ENCODE measurements around the gene HAUS8. TPM values are rescaled to one million over a fixed set of nuclear protein-coding genes. Genes with fewer than 3 reads are reported as not detected.

Gene HAUS8
- total and polyA plus RNA-seq, 2 donors (not counting 3 experiments of a cell fraction or from before 2014, with no cell fraction given): 9.6 to 30.3 TPM

DNA sequence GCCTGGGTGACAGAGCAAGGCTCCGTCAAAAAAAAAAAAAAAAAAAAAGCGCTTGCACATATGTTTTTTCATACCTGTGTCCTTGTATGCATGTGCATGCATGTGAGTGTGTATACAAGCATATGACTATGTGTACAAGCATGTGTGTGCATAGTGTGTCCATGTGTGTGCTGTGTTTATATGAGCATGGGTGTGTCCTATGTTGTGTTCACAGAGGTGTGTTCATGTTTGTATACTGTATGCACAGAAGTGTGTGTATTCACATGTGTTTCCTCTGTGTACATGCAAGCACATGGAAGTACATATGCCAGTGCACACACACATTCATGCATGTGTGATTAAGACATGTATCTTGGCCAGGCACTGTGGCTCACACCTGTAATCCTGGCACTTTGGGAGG is 17.4 kb upstream of the HAUS8 start:
- CTCF ChIA-PET: no interaction called here
- H3K27me3 ChIP-seq (ENCODE audit: control insufficient read depth in 2 of 2, insufficient read depth in 2 of 2, low read length in 2 of 2): no peaks in the 10 kb centered on the region
- H3K9ac ChIP-seq (replicated peaks; ENCODE audit: extremely low read depth, insufficient read depth, low read length): no peak overlapping the region
- peaks cover 94% of the 10 kb centered on the region for H3K79me2 ChIP-seq (ENCODE audit: control insufficient read depth, insufficient read depth, low read length)
- H3K4me1 ChIP-seq (ENCODE audit: control insufficient read depth, extremely low read depth, insufficient read depth, low read length): peaks cover 28% of the 10 kb centered on the region
- BruUV-seq (replicated peaks): no TSS peak
- H3K9me3 ChIP-seq (replicated peaks; ENCODE audit: control insufficient read depth, insufficient read depth, low read length): no peaks in the 10 kb centered on the region
- intact Hi-C loops (cut with micrococcal nuclease) (no loop called here), dilution Hi-C loops (cut with MboI; ENCODE audit: extremely low pct_ligation_motif_present, low sequenced_read_pairs) (no loop called here)
- POLR2A ChIA-PET: no interaction called here
- no peak overlapping the region for H3K4me3 ChIP-seq (replicated peaks in 1 of 3; ENCODE audit: insufficient read depth in 1 of 3, low read depth in 1 of 3, low read length in 3 of 3)
- no peaks in the 10 kb centered on the region for H3K9me1 ChIP-seq (replicated peaks; ENCODE audit: control insufficient read depth, extremely low read depth, insufficient read depth, low read length)
- no peaks in the 10 kb centered on the region for H3K36me3 ChIP-seq (ENCODE audit: control insufficient read depth in 2 of 2, extremely low read depth in 1 of 2, insufficient read depth in 2 of 2, low read length in 2 of 2)
- H2AFZ ChIP-seq (ENCODE audit: low read depth, low read length): no peak overlapping the region
- TF ChIP-seq EZH2 (IDR thresholded peaks at IDR 0.05; ENCODE audit: borderline replicate concordance, low read depth, low read length, severe bottlenecking) (no peak), JUN (IDR thresholded peaks at IDR 0.05; ENCODE audit: borderline replicate concordance, insufficient read depth, insufficient read length, low read depth) (no peak), POLR2AphosphoS5 (IDR thresholded peaks at IDR 0.05; ENCODE audit: insufficient read depth, low read depth, low read length) (no peak), GATA2 (IDR thresholded peaks at IDR 0.05; ENCODE audit: insufficient read depth, insufficient read length, low read depth, low read length) (no peak), POLR2A (IDR thresholded peaks at IDR 0.05; ENCODE audit: low read depth, low read length) (no peak), MYC (IDR thresholded peaks at IDR 0.05; ENCODE audit: low read depth, low read length) (no peak), FOS (IDR thresholded peaks at IDR 0.05; ENCODE audit: borderline replicate concordance, insufficient read depth, low read length) (no peak)
- TF ChIP-seq, protein P1, sequence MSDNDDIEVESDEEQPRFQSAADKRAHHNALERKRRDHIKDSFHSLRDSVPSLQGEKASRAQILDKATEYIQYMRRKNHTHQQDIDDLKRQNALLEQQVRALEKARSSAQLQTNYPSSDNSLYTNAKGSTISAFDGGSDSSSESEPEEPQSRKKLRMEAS (IDR thresholded peaks at IDR 0.05; ENCODE audit: insufficient read depth, insufficient read length): no peak
- TF ChIP-seq, protein P2, sequence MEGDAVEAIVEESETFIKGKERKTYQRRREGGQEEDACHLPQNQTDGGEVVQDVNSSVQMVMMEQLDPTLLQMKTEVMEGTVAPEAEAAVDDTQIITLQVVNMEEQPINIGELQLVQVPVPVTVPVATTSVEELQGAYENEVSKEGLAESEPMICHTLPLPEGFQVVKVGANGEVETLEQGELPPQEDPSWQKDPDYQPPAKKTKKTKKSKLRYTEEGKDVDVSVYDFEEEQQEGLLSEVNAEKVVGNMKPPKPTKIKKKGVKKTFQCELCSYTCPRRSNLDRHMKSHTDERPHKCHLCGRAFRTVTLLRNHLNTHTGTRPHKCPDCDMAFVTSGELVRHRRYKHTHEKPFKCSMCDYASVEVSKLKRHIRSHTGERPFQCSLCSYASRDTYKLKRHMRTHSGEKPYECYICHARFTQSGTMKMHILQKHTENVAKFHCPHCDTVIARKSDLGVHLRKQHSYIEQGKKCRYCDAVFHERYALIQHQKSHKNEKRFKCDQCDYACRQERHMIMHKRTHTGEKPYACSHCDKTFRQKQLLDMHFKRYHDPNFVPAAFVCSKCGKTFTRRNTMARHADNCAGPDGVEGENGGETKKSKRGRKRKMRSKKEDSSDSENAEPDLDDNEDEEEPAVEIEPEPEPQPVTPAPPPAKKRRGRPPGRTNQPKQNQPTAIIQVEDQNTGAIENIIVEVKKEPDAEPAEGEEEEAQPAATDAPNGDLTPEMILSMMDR (IDR thresholded peaks at IDR 0.05; ENCODE audit: extremely low read depth in 1 of 2, insufficient read depth in 1 of 2, low read depth in 1 of 2, low read length in 2 of 2): no peak
- H3K27ac ChIP-seq (ENCODE audit: insufficient read depth, low read depth, low read length): no peak overlapping the region
- FAIRE-seq: no peak
- no peak overlapping the region for H3K4me2 ChIP-seq (ENCODE audit: insufficient read depth, low read length)
- peaks cover 3% of the 10 kb centered on the region for H4K20me1 ChIP-seq (replicated peaks; ENCODE audit: control insufficient read depth, extremely low read depth, insufficient read depth, low read length)
- DNase-seq (ENCODE audit: low read depth, low spot score): no peak
